Measurements from ENCODE around the gene CERS6. TPM values are rescaled to one million over a fixed set of nuclear protein-coding genes. Genes with fewer than 3 reads are reported as not detected.
"Not testable (repeated sequence)": the region's sequence is repeated elsewhere in the genome, so short reads cannot be mapped to it uniquely, and the experiment has no call there.

Gene CERS6
- total RNA-seq, 2 donors from 2014 or later, result 11.0 to 15.0 TPM

DNA sequence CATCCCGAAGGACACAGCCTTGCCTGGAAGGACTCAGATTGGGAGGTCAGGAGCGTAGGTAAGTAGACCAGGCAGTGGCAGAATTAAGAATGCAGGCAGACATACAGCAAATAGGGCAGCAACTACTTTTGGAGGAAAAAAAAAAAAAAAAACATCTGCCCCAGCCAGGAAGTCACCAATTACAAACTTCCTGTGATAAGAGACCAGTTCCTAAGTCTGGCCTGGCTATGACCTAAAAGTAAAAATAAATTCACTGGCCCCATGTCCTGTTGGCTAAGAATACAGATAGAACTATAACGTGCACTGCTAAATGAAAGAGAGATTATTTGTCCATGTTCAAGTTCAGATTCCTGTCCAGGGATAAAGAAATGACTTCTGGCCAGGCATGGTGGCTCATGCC is 301.2 kb downstream of the CERS6 start:
- H3K9me3 Mint-ChIP-seq, result no peaks in the 10 kb centered on the region
- H3K27ac Mint-ChIP-seq, result peak overlapping the region in 1 of 2 donors; percentile 69
- no peaks in the 10 kb centered on the region for H3K36me3 Mint-ChIP-seq
- no peak for ATAC-seq
- DNase-seq (ENCODE audit: low spot score in 2 of 2), result no peak

DNA sequence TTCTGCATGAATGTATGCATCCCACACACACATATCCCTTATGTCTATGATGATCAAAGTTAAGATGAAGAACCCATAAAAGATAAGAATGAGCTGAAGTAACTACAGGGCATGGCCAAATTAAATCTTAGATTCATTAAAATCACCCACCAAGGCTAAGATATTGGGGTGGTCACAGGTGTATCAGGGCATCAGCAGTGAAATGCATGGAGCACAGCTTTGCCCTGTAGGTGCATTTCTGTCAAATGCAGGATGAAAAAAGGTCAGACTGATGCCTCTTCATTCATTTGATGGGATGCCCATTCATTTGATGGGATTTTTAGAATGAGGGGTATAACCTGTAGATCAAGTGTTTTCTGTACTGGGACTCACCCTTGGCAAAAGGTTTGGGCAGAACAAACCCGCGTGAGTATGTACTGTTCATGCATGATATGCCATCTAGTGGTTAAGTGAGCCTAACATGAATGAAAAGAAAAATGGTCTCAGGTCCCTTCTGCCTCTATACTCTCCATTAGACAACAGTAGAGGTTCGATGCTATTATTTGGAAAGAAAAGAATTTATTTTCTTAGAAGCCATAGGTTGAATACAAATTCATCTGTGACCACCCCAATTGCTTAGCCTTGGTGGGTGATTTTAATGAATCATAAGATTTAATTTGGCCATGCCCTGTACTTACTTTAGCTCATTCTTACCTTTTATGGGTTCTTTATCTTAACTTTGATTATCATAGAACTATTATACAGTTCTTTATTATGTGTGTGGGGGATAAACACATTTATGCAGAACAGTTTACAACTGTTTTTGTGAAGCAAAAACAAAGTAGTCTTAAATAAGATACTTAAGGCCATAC is 303.1 kb downstream of the CERS6 start:
- DNase-seq (ENCODE audit: low spot score in 2 of 2) (no peak), ATAC-seq (peak; percentile 59 to 62)
- Mint-ChIP-seq H3K27ac (no peak overlapping the region), H3K9me3 (no peaks in the 10 kb centered on the region), H3K36me3 (no peaks in the 10 kb centered on the region)

DNA sequence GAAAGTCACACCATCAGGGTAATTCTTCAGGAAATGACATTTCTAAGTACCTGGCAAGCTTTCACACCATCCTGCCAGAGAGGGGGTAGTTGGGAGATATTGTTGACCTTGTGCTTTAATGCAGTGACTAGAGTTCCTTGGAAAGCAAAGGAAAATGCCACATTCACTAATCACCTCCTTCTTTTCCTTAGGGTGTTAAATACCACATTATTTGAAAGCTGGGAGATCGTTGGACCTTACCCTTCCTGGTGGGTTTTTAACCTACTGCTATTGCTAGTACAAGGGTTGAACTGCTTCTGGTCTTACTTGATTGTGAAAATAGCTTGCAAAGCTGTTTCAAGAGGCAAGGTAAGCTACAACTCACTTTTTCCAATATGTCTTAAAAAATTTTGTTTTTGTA is 309.3 kb downstream of the CERS6 start:
- H3K27ac Mint-ChIP-seq, result no peak overlapping the region
- no peaks in the 10 kb centered on the region for H3K9me3 Mint-ChIP-seq
- peaks cover 13 to 19% of the 10 kb centered on the region in 2 donors for H3K36me3 Mint-ChIP-seq
- DNase-seq (ENCODE audit: low spot score in 2 of 2), result no peak
- ATAC-seq, result no peak

DNA sequence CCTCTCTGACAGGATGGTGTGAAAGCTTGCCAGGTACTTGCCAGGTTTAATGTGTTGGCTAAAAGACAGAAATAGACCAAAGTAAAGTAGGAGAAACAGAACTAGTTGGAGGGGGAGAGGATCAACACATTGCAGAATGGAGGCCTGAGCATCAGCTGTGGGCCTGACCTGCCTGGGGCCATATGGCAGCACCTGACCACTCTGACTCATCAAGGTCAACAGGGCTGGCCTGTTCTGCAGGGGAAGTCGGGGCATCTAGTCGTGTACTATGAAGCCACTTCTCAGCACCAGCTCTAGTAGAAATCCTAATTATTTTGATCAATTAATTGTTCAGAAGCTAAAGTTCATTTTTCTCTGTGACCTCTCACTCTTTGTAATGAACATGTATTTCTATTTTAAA is 310.5 kb downstream of the CERS6 start:
- Mint-ChIP-seq H3K9me3 (no peaks in the 10 kb centered on the region), H3K27ac (no peak overlapping the region), H3K36me3 (peaks cover 13 to 19% of the 10 kb centered on the region in 2 donors)
- DNase-seq (ENCODE audit: low spot score in 2 of 2) (no peak), ATAC-seq (no peak)

DNA sequence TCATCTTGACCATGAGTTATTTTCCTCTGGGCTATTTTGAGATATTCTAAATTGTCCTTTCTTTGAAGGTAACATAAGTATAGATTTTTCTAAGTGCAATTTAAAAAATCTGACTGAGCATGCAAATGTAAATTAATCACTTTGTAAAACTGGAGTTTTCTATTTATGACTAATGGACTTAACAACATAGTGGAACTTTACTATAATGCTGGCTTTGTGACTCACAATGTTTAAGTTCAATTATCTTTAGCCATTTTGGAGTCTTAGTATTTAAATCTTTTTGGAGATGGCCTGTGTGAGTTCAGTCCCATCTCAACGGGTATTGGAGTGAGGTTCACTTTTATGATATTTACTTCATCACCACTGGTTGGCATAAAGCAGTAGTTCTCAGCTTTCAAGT is 311.2 kb downstream of the CERS6 start:
- Mint-ChIP-seq H3K27ac (no peak overlapping the region), H3K36me3 (peaks cover 13 to 19% of the 10 kb centered on the region in 2 donors), H3K9me3 (no peaks in the 10 kb centered on the region)
- DNase-seq (ENCODE audit: low spot score in 2 of 2) (no peak), ATAC-seq (no peak)

DNA sequence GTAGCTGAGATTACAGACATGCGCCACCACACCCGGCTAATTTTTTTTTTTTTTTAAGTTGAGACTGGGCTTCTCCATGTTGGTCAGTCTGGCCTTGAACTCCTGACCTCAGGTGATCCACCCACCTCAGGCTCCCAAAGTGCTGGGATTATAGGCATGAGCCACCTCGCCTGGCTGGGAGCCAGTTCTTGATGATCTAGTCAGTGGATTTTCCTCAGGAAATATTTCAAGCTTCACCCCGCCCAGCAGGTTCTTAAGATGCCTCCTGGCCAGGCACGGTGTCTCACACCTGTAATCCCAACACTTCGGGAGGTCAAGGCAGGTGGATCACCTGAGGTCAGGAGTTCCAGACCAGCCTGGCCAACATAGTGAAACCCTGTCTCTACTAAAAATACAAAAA is 312.3 kb downstream of the CERS6 start:
- ATAC-seq; H3K9me3 Mint-ChIP-seq; DNase-seq (ENCODE audit: low spot score in 2 of 2): not testable (repeated sequence)
- peaks cover 13 to 19% of the 10 kb centered on the region in 2 donors for H3K36me3 Mint-ChIP-seq
- peak overlapping the region in 1 of 2 donors; percentile 55 for H3K27ac Mint-ChIP-seq

DNA sequence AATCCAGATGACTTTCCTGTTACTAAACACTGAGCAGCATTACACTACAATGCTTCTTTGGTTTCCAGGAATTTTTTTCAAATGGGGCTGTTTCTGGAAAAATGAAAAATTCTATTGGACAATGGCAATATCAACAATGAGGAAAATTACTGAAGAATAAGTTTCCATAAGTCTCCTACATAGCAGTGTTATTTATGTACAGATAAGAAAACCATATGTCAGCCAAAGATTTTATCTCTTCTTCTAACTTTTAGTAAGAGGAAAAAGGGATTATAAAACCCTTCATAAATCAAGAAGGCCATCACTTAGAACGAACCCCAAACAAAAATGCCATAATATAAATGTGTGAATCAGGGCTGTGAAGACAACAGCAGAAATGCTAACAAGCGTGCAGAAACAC is 314.7 kb downstream of the CERS6 start:
- Mint-ChIP-seq H3K36me3 (peaks cover 19 to 22% of the 10 kb centered on the region in 2 donors), H3K27ac (no peak overlapping the region), H3K9me3 (peaks cover 0 to 6% of the 10 kb centered on the region in 2 donors)
- DNase-seq (ENCODE audit: low spot score in 2 of 2) (no peak), ATAC-seq (no peak)

DNA sequence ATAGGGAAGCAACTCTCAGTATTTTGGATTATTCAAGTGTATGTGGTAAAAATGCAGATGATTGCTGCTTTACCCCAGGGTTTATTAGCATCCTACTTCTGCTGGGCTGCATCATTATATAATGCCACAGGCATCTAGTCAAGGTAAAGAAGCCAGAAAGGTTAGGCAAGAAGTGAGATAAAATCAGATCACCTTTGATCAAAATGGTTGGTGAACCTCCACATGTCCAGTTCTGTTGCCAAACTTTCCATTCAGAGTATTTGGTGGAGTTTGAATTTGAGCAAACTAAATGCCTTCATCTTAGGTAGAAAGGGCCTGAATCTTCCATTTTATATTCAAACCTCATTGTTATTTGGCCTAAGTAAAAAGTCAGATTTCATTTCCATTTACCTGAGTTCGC is 316.6 kb downstream of the CERS6 start:
- H3K27ac Mint-ChIP-seq, result no peak overlapping the region
- peaks cover 0 to 8% of the 10 kb centered on the region in 2 donors for H3K9me3 Mint-ChIP-seq
- DNase-seq (ENCODE audit: low spot score in 2 of 2), result no peak
- ATAC-seq, result no peak
- peaks cover 6 to 9% of the 10 kb centered on the region in 2 donors for H3K36me3 Mint-ChIP-seq

DNA sequence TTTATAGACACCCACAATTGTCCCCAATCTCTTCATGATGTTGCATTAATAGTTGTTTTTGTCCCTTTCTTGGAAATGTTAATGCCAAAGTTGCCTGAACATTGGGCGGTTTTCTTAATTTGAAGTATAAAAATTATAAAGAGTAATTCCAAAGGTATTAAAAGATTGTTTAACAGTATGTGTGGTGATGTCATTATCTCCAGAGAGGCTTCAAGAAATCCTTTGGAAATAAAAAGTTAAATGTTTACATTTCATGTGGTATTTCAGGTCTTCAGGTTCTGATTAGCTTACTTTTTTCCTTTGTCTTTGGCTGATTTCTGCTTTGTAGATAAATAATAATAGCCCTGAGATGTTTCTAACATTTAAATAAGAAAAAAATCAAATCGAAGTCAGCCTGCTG is 317.1 kb downstream of the CERS6 start:
- ATAC-seq (no peak), DNase-seq (ENCODE audit: low spot score in 2 of 2) (no peak)
- Mint-ChIP-seq H3K9me3 (peaks cover 0 to 8% of the 10 kb centered on the region in 2 donors), H3K36me3 (peaks cover 5 to 9% of the 10 kb centered on the region in 2 donors), H3K27ac (no peak overlapping the region)

DNA sequence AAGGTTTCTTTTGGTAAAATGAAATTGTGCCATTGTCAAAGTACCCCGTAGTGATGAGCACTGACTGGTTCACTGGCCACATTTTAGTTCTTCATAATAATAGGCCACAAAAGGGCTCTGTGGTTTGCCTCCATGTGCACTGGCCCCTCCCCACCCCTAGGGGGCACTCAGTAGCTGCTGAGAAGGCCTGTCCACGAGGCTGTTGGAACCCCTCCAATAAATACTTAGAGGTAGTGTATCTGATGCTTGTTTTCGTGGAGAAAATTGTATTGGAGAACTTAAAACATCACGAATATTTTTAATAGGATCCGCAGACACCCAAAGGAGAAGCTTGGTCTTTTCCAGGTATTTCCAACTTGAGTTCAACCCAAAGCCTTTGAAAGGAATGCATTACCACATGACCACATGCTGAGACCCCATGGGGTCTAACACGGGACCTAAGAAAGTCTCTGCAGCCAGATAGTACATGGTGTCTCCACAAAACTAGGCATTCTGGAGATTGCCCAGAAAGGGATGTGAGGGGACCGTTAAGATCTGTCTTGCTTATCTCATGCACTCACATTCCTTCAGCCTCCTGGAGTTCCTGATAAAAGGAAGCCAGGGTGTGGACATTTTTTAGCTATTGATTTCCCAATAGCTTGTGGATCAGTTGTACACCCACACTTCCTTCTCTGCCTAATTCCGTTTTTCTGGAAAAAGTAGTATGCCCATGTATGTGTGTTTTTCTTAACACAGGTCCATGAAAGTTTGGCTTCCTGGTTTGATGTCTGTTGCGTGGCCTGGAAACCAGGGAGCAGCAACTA is 317.8 kb downstream of the CERS6 start:
- ATAC-seq (peak in 1 of 2 donors; percentile 22), DNase-seq (ENCODE audit: low spot score in 2 of 2) (peak in 1 of 2 donors; percentile 58)

DNA sequence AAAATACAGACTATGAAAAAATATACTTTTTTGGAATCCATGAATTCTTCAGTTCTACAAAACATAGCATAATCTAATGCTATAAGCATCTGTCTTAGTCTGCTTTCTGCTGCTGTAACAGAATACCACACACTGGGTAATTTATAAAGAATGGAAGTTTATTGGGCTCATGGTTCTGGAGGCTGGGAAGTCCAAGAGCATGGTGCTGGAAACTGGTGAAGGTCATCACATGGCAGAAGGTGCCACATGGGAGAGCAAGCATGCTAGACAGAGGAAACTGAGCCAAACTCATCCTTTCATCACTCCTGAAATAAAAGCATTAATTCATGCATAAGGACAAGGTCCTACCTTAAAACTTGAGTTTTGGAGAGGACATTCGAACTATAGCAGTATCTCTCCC is 319.8 kb downstream of the CERS6 start:
- DNase-seq (ENCODE audit: low spot score in 2 of 2), result no peak
- H3K27ac Mint-ChIP-seq, result no peak overlapping the region
- H3K36me3 Mint-ChIP-seq, result peaks cover 0 to 9% of the 10 kb centered on the region in 2 donors
- peaks cover 0 to 8% of the 10 kb centered on the region in 2 donors for H3K9me3 Mint-ChIP-seq
- ATAC-seq, result no peak

More for the DNA sequence above, 317.8 kb downstream of the CERS6 start:
- Mint-ChIP-seq H3K36me3 (peaks cover 5 to 9% of the 10 kb centered on the region in 2 donors), H3K9me3 (peaks cover 0 to 8% of the 10 kb centered on the region in 2 donors), H3K27ac (no peak overlapping the region)

DNA sequence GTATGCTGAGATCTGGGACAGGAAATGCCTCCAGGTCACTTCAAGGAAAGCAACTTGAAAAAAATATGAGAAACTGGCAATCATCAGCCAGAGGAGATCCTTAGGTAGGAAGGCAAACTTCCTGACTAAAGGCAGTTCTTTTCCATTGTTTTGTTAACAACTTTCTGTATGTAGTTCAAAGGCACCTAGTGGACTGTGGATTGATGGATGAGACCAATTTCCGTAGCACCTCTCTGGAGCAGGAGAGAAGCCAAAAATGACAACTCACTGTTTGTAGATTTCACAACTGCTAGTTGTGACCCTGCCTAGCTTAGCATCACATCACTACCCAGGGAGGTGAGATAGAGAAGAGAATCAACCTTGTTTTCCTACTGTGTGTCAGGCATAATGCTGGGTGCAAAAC is 324.6 kb downstream of the CERS6 start:
- peaks cover 0 to under 1% of the 10 kb centered on the region in 2 donors for H3K36me3 Mint-ChIP-seq
- H3K27ac Mint-ChIP-seq, result no peak overlapping the region
- ATAC-seq (no peak), DNase-seq (ENCODE audit: low spot score in 2 of 2) (no peak)
- H3K9me3 Mint-ChIP-seq, result peaks cover 0 to 3% of the 10 kb centered on the region in 2 donors

DNA sequence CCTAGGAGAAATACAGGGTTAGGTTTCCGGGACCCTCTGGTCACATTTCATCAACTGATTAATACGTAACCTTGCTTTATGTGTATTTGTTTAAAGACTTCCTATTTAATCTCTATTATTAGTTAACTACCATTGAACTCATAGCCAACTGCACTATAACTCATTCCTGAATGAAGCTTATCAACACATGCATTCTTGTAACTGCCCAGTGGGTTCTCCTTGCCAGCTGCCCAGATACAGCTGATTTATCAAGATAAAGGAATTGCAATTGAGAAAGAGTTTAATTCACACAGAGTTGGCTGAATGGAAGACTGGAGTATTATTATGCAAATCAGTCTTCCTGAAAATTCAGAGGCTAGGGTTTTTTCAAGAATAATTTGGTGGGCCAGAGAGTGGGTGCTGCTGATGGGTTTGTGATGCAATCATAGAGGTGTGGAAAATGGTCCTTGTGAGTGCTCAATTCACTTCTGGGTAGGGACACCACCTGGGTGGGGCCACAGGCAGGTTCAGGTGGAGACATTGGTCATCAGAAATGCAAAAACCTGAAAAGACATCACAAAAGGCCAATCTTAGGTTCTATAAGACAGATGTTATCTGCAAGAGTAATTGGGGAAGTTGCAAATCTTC is 325.2 kb downstream of the CERS6 start:
- Mint-ChIP-seq H3K9me3 (no peaks in the 10 kb centered on the region), H3K27ac (no peak overlapping the region), H3K36me3 (no peaks in the 10 kb centered on the region)
- ATAC-seq (no peak), DNase-seq (ENCODE audit: low spot score in 2 of 2) (no peak)

DNA sequence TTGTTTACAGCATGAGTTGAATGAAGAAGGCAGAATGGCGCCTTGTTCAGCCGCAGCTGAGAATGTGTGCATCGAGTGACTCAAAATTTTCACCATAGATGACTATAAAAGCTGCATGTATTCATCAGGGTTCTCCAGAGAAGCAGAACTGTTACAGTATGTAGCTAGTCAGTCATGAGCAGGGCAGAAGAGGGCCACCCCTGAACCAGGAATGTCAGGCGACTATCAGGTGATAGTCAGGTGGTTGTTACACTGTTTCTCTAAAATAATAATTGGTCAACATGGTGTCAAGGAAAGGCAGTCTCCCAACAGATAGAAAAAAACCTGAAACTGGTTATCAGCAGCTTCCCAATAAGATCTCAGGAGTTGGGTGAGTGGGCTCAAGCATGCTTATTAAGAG is 326.2 kb downstream of the CERS6 start:
- Mint-ChIP-seq H3K27ac (no peak overlapping the region), H3K9me3 (no peaks in the 10 kb centered on the region), H3K36me3 (no peaks in the 10 kb centered on the region)
- no peak for DNase-seq (ENCODE audit: low spot score in 2 of 2)
- peak in 1 of 2 donors; percentile 43 for ATAC-seq

DNA sequence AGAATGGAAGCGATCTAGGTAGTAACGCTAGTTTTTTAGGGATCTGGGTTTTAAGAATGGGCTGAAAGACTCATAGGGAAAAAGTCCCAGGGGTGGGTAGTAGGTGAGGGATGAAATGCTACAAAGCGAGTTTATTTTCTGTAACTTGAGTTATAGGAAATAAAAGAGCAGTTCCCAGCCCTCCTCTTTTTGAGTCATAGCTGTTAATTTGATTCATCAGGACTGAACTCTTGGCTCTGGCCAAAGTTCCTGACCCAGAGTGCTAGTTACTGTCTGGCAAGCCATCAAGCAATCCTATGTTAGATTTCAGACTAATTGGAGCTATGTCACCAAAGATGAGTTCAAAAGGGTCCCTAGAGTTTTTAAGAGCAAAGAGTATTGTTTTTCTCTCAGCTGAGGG is 328.9 kb downstream of the CERS6 start:
- DNase-seq (ENCODE audit: low spot score in 2 of 2) (no peak), ATAC-seq (no peak)
- Mint-ChIP-seq H3K9me3 (no peaks in the 10 kb centered on the region), H3K36me3 (no peaks in the 10 kb centered on the region), H3K27ac (no peak overlapping the region)

DNA sequence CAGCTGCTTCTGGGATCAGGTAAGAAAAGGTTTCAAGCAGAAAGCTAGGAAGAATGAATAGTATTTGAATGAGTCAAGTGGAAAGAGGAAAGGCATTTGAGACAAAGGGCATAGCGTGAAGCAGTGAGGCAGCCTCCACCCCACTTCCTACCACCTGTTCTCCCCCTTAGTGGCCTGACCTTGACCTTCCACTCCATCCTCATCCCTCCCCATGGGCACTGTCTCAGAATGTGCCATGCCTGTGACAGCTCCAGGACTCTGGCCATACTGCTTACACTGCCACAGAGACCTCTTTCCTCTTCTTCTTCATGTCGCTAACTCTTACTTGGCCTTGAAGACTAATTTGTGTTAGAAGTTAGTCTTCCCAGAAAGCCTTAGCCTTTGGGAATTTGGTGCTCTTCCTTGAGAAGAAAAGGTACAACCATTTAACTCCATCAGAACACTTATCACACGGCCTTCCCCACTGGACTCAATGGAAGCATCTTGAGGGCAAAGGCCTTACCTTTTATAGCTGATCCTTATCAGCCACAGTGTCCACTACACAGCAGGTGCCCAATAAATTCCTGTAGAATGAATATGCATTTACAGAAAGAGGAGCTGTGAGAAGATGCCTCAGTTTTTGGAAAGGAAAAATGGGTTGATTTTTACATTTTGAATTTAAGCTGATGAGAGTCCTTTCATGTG is 331.2 kb downstream of the CERS6 start:
- ATAC-seq (no peak), DNase-seq (ENCODE audit: low spot score in 2 of 2) (no peak)
- H3K9me3 Mint-ChIP-seq, result peaks cover 0 to 4% of the 10 kb centered on the region in 2 donors
- no peak overlapping the region for H3K27ac Mint-ChIP-seq
- no peaks in the 10 kb centered on the region for H3K36me3 Mint-ChIP-seq

All from activated naive CD4-positive, alpha-beta T cell treated with anti-CD3 and anti-CD28 coated beads, Interleukin-2, amount 50 U/mL, for 72 hours (primary cell).